ENCODE measurements around the gene NUFIP1. TPM values are rescaled to one million over a fixed set of nuclear protein-coding genes. Genes with fewer than 3 reads are reported as not detected.

NUFIP1 gene
- total and polyA plus RNA-seq, 9 donors, result 2.3 to 9.5 (median 6.8) TPM

DNA sequence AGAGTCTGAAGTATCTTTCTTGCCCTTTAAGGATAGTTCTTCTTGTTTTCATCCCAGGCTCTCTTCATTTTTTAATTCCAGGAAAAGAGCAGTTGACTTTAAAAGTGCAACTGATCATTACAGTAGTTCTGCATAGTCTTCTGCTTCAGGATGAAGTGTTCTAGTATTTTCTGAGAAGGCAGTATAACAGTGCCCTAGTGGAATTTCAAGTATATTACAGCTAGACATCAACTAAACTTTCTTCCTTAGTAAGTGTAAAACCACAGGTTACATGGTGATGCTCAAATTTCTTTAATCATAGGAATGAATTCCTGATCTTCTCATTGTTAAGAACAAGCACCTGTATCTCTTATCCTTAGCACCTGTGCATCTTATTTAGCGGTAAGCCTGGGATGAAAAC, 10.9 kb downstream of the NUFIP1 start:
- Histone ChIP-seq H3K4me1 (ENCODE audit: insufficient read depth) (no peaks in the 10 kb centered on the region), H3K27ac (no peak overlapping the region), H3K27me3 (no peaks in the 10 kb centered on the region), H3K4me3 (no peak overlapping the region), H3K9me3 (no peaks in the 10 kb centered on the region), H3K36me3 (no peaks in the 10 kb centered on the region)
- TF ChIP-seq EP300 (IDR thresholded peaks at IDR 0.05) (no peak), POLR2A (IDR thresholded peaks at IDR 0.05) (no peak)
- TF ChIP-seq, protein P1, sequence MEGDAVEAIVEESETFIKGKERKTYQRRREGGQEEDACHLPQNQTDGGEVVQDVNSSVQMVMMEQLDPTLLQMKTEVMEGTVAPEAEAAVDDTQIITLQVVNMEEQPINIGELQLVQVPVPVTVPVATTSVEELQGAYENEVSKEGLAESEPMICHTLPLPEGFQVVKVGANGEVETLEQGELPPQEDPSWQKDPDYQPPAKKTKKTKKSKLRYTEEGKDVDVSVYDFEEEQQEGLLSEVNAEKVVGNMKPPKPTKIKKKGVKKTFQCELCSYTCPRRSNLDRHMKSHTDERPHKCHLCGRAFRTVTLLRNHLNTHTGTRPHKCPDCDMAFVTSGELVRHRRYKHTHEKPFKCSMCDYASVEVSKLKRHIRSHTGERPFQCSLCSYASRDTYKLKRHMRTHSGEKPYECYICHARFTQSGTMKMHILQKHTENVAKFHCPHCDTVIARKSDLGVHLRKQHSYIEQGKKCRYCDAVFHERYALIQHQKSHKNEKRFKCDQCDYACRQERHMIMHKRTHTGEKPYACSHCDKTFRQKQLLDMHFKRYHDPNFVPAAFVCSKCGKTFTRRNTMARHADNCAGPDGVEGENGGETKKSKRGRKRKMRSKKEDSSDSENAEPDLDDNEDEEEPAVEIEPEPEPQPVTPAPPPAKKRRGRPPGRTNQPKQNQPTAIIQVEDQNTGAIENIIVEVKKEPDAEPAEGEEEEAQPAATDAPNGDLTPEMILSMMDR (IDR thresholded peaks at IDR 0.05), result no peak
- intact Hi-C loops (cut with DNase I), result loop anchor here in 2 of 4 donors (10.0 kb wide), 1 partner anchor 1074 kb away; no protein-coding TSS in a partner anchor
- WGBS, 3 donors, result 95 to 98% (median 97%) methylated on average over 1 of the region's 1 CpG
- DNase-seq, result no peak

DNA sequence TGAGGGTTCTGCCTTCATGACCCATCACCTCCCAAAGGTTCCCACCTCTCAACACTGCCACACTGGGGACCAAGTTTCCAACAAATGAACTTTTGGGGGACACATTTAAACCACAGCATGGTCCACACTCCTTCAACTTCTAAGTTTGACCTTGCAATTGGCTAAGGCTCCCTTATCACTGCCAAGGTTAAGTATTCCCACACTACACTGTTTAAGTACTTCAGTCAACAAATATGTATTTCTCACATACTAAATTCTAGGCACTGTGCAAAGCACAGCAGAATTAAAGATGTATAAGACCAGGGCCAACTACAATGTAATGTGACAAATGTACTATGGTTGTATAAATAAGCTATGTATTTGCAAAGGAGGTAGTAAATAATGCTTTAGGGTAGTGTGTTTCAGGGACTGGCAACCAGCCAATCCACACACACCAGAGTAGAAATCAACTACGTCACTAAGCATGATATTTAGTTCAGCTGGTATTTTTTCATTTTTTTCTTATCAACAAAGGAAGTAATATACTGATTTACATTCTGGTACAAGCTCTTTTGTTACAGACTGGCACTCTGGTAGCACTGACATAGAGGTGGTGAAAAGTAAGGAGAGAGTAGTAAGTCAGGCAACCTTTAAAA, 12.2 kb downstream of the NUFIP1 start:
- 69 to 82% (median 78%) methylated on average over 1 of the region's 1 CpG for WGBS, 3 donors
- Histone ChIP-seq H3K4me3 (no peak overlapping the region), H3K36me3 (no peaks in the 10 kb centered on the region), H3K27ac (no peak overlapping the region), H3K9me3 (no peaks in the 10 kb centered on the region), H3K4me1 (ENCODE audit: insufficient read depth) (no peaks in the 10 kb centered on the region), H3K27me3 (no peaks in the 10 kb centered on the region)
- intact Hi-C loops (cut with DNase I), result loop anchor here in 2 of 4 donors (10.0 kb wide), 1 partner anchor 1072 kb away; no protein-coding TSS in a partner anchor
- TF ChIP-seq EP300 (IDR thresholded peaks at IDR 0.05) (no peak), POLR2A (IDR thresholded peaks at IDR 0.05) (no peak)
- TF ChIP-seq, protein P1 (IDR thresholded peaks at IDR 0.05), result no peak
- no peak for DNase-seq

DNA sequence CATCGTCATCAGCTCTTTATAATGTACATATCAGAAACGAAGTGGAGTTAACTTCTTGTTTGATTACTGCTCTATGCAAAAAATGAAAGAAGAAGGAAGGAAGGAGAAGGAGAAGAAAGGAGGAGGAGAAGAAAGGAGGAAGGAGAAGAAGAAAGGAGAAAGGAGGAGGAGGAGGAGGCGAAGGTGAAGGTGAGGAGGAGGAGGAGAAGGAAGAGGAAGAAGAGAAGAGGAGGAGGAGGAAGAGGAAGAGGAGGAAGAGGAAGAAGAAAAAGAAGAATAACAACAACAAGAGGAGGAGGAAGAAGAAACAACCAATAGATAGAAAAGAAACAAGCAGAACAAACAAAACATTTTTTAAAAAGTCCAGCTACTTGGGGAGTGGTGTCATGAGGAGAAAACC, 13.1 kb downstream of the NUFIP1 start:
- intact Hi-C loops (cut with DNase I), result loop anchor here in 2 of 4 donors (10.0 kb wide), 1 partner anchor 1071 kb away; no protein-coding TSS in a partner anchor
- Histone ChIP-seq H3K4me1 (ENCODE audit: insufficient read depth) (no peaks in the 10 kb centered on the region), H3K4me3 (no peak overlapping the region), H3K27ac (no peak overlapping the region), H3K36me3 (no peaks in the 10 kb centered on the region), H3K27me3 (no peaks in the 10 kb centered on the region), H3K9me3 (no peaks in the 10 kb centered on the region)
- TF ChIP-seq, protein P1 (IDR thresholded peaks at IDR 0.05), result no peak
- TF ChIP-seq POLR2A (IDR thresholded peaks at IDR 0.05) (no peak), EP300 (IDR thresholded peaks at IDR 0.05) (no peak)
- 84 to 93% (median 89%) methylated on average over 3 of the region's 3 CpGs for WGBS, 3 donors
- no peak for DNase-seq

DNA sequence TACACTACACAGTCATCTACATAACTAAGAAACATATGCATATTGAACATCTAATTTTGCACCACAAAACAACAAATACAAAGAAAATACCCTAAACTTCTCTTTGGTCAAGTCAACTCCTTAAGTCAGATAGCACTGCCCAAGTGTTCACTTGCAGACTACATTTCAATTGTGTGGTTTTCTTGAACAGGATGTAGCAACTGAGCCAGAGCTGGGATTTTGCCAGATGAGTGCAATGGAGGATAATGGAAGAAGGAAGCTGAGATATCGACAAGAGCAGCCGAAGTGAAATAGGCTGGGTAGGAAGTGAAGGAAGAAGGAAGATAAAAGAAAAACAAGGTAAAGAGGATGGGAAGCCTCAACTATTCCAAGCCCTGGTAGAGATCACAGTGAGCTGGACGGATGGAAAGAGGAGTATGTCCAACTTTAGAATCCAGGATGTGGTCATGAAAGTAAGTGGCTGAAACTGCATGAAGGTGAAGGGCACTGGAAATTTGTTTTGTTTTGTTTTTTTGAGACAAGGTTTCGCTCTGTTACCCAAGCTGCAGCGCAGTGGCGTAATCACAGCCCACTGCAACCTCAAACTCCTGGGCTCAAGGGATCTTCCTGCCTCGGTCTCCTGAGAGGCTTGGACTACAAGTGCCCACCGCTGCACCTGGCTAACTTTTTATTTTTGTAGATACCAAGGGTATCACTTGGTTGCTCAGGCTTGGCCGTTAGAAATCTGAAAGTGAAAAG, 15.0 kb downstream of the NUFIP1 start:
- intact Hi-C loops (cut with DNase I), result loop anchor here (5.0 to 10.0 kb wide), 2 partner anchors 492 to 1069 kb away; no protein-coding TSS in a partner anchor

More for the DNA sequence above, 15.0 kb downstream of the NUFIP1 start:
- DNase-seq, result no peak
- H3K27ac ChIP-seq, result no peak overlapping the region
- H3K4me3 ChIP-seq, result no peak overlapping the region
- 72 to 81% (median 74%) methylated on average over 9 of the region's 9 CpGs for WGBS, 3 donors
- no peaks in the 10 kb centered on the region for H3K36me3 ChIP-seq
- no peaks in the 10 kb centered on the region for H3K4me1 ChIP-seq (ENCODE audit: insufficient read depth)
- H3K9me3 ChIP-seq, result no peaks in the 10 kb centered on the region
- TF ChIP-seq, protein P1 (IDR thresholded peaks at IDR 0.05), result no peak
- TF ChIP-seq POLR2A (IDR thresholded peaks at IDR 0.05), result no peak
- TF ChIP-seq EP300 (IDR thresholded peaks at IDR 0.05), result no peak
- no peaks in the 10 kb centered on the region for H3K27me3 ChIP-seq

Data from ovary (tissue), 9 donors.